H1 (cell line): ENCODE data around the gene CREBBP. TPM values are rescaled to one million over a fixed set of nuclear protein-coding genes. Genes with fewer than 3 reads are reported as not detected.

ENCODE experiments used
- CTCF ChIA-PET: fragments of 300-600 bp; sonication (Branson Sonifier 250); formaldehyde crosslinking; loops from one replicate; lab custom pipeline; 2021; ENCODE audit not compliant: partially characterized antibody; lab: Charles Lee
- POLR2A ChIA-PET: fragments of 300-600 bp; sonication (Branson Sonifier 250); formaldehyde crosslinking; loops from one replicate; lab custom pipeline; 2021; ENCODE audit warnings: inconsistent platforms; ENCODE audit not compliant: partially characterized antibody; lab: Charles Lee
- DNase-seq, 2 experiments: peaks; one replicate each; pipeline versions ENCODE4 v3.0.0 to v3.0.0-alpha.2; 2010 to 2022; ENCODE audit warnings: low spot score in 2 of 2, low read depth in 1 of 2, mixed read lengths in 1 of 2
- FAIRE-seq: peaks from 2 replicates; lab custom pipeline; 2011; peaks lifted over from hg19 to GRCh38; lab: Jason Lieb, UNC
- H2AFZ ChIP-seq: 2 replicates; pipeline ENCODE4 v1.8.1; 2012; ENCODE audit warnings: low read length, inconsistent platforms
- H2AK5ac ChIP-seq: 2 replicates; pipeline ENCODE4 v1.6.1; 2013; ENCODE audit warnings: low read depth, low read length
- H2BK120ac ChIP-seq: replicated peaks from 2 replicates; pipeline ENCODE3; 2013; ENCODE audit warnings: low read depth, low read length, inconsistent platforms
- H2BK12ac ChIP-seq: 2 replicates; pipeline ENCODE4 v1.6.1; 2013; ENCODE audit warnings: low read depth, low read length
- H2BK15ac ChIP-seq: 2 replicates; pipeline ENCODE4 v1.6.1; 2013; ENCODE audit warnings: low read length
- H2BK20ac ChIP-seq: 2 replicates; pipeline ENCODE4 v1.6.1; 2013; ENCODE audit warnings: low read length
- H2BK5ac ChIP-seq: 2 replicates; pipeline ENCODE4 v1.6.1; 2013; ENCODE audit warnings: low read depth, low read length
- H3K14ac ChIP-seq: 2 replicates; pipeline ENCODE4 v1.6.1; 2013; ENCODE audit warnings: inconsistent platforms; ENCODE audit not compliant: insufficient read length
- H3K18ac ChIP-seq: 2 replicates; pipeline ENCODE4 v1.6.1; 2013; ENCODE audit warnings: low read length; ENCODE audit errors: extremely low read depth
- H3K23ac ChIP-seq: 2 replicates; pipeline ENCODE4 v1.6.1; 2013; ENCODE audit warnings: inconsistent platforms; ENCODE audit not compliant: insufficient read length
- H3K23me2 ChIP-seq: 2 replicates; pipeline ENCODE4 v1.6.1; 2013; ENCODE audit warnings: low read depth, low read length
- H3K27ac ChIP-seq: 2 replicates; pipeline ENCODE4 v1.6.1; 2011; ENCODE audit warnings: low read depth, low read length, inconsistent platforms
- H3K27me3 ChIP-seq, 4 experiments: replicated peaks in 1 of 4; 1 replicate in 1 of 4; 2 replicates in 3 of 4; pipeline versions ENCODE4 v1.6.1 to v1.8.1; 2011 to 2013; ENCODE audit warnings: low read length in 3 of 4, mild to moderate bottlenecking in 3 of 4, inconsistent platforms in 2 of 4, mixed read lengths in 2 of 4, moderate library complexity in 1 of 4; ENCODE audit not compliant: control insufficient read depth in 3 of 4, insufficient read depth in 3 of 4; ENCODE audit errors: extremely low read depth in 1 of 4
- H3K36me3 ChIP-seq, 4 experiments: 2 replicates each; pipeline versions ENCODE4 v1.6.1 to v1.8.1; 2011 to 2013; ENCODE audit warnings: mild to moderate bottlenecking in 4 of 4, low read length in 3 of 4, moderate library complexity in 2 of 4, control low read depth in 1 of 4, inconsistent platforms in 1 of 4; ENCODE audit not compliant: insufficient read depth in 4 of 4, control insufficient read depth in 2 of 4
- H3K4ac ChIP-seq: replicated peaks from 2 replicates; pipeline ENCODE3; 2013; ENCODE audit warnings: low read length, low read depth, mixed read lengths, inconsistent platforms; ENCODE audit not compliant: insufficient read length
- H3K4me1 ChIP-seq, 4 experiments: replicated peaks in 1 of 4; 1 replicate in 1 of 4; 2 replicates in 3 of 4; pipeline versions ENCODE4 v1.6.1 to v1.8.1; 2011 to 2013; ENCODE audit warnings: low read length in 3 of 4, inconsistent platforms in 2 of 4, mixed read lengths in 1 of 4; ENCODE audit not compliant: insufficient read depth in 4 of 4, control insufficient read depth in 3 of 4
- H3K4me2 ChIP-seq, 2 experiments: 2 replicates each; pipeline versions ENCODE4 v1.6.1 to v1.8.1; 2011 to 2013; ENCODE audit warnings: low read depth in 2 of 2, low read length in 2 of 2, control low read depth in 1 of 2, inconsistent platforms in 1 of 2, mild to moderate bottlenecking in 1 of 2; ENCODE audit not compliant: insufficient read depth in 1 of 2
- H3K4me3 ChIP-seq, 4 experiments: fragments of 200-600, 300-600 bp in 1 of 4; sonication (generic), shearing (Covaris generic), sonication (Bioruptor Twin) in 1 of 4; 2 replicates each; pipeline versions ENCODE4 v1.5.1 to v1.8.1; 2011 to 2016; ENCODE audit warnings: low read length in 4 of 4, low read depth in 3 of 4, control low read depth in 2 of 4, inconsistent platforms in 2 of 4, mild to moderate bottlenecking in 2 of 4, mixed read lengths in 1 of 4, moderate library complexity in 1 of 4; ENCODE audit not compliant: insufficient read depth in 2 of 4; ENCODE audit errors: extremely low read depth in 1 of 4
- H3K56ac ChIP-seq: replicated peaks from 2 replicates; pipeline ENCODE3; 2013; ENCODE audit warnings: low read depth, mild to moderate bottlenecking, mixed read lengths, low read length, inconsistent platforms; ENCODE audit not compliant: insufficient read length
- H3K79me1 ChIP-seq: 2 replicates; pipeline ENCODE4 v1.6.1; 2013; ENCODE audit warnings: low read depth, low read length, control low read depth
- H3K79me2 ChIP-seq, 2 experiments: 2 replicates each; pipeline versions ENCODE4 v1.6.1 to v1.8.1; 2012 to 2013; ENCODE audit warnings: low read length in 2 of 2, mild to moderate bottlenecking in 2 of 2, inconsistent platforms in 1 of 2; ENCODE audit not compliant: insufficient read depth in 2 of 2, control insufficient read depth in 1 of 2
- H3K9ac ChIP-seq, 4 experiments: replicated peaks in 1 of 4; 1 replicate in 1 of 4; 2 replicates in 3 of 4; pipeline versions ENCODE4 v1.6.1 to v1.8.1; 2011 to 2013; ENCODE audit warnings: low read depth in 3 of 4, low read length in 3 of 4, control low read depth in 2 of 4, mild to moderate bottlenecking in 2 of 4, moderate library complexity in 2 of 4, inconsistent platforms in 1 of 4; ENCODE audit errors: extremely low read depth in 1 of 4
- H3K9me3 ChIP-seq, 2 experiments: 2 replicates each; pipeline versions ENCODE4 v1.6.1 to v1.8.1; 2012 to 2013; ENCODE audit warnings: mild to moderate bottlenecking in 2 of 2, moderate library complexity in 2 of 2, control low read depth in 1 of 2, inconsistent platforms in 1 of 2, low read depth in 1 of 2, low read length in 1 of 2, mixed read lengths in 1 of 2; ENCODE audit not compliant: insufficient read depth in 2 of 2
- H4K20me1 ChIP-seq, 2 experiments: replicated peaks in 1 of 2; 2 replicates each; pipeline versions ENCODE3 to v1.8.1; 2011 to 2013; ENCODE audit warnings: inconsistent platforms in 2 of 2, low read length in 2 of 2, mild to moderate bottlenecking in 1 of 2; ENCODE audit not compliant: insufficient read depth in 2 of 2, control insufficient read depth in 1 of 2
- H4K5ac ChIP-seq: 2 replicates; pipeline ENCODE4 v1.6.1; 2013; ENCODE audit warnings: low read length, low read depth, mixed read lengths, inconsistent platforms; ENCODE audit not compliant: insufficient read length
- H4K8ac ChIP-seq: 2 replicates; pipeline ENCODE4 v1.8.0; 2013; ENCODE audit warnings: mild to moderate bottlenecking, moderate library complexity, low read length, inconsistent platforms; ENCODE audit not compliant: insufficient read depth; ENCODE audit errors: extremely low read depth
- H4K91ac ChIP-seq: replicated peaks from 2 replicates; pipeline ENCODE3; 2013; ENCODE audit warnings: low read length, mixed read lengths, inconsistent platforms; ENCODE audit not compliant: insufficient read length
- ASH2L ChIP-seq: fragments of 200-600, 300-600 bp; sonication (generic); IDR thresholded peaks from one replicate; pipeline ENCODE4 v1.7.1; 2017; ENCODE audit warnings: low read length
- CTBP2 ChIP-seq: IDR thresholded peaks from 2 replicates; pipeline ENCODE4 v1.7.0; 2011; ENCODE audit warnings: borderline replicate concordance, mild to moderate bottlenecking, moderate library complexity, mixed read lengths, low read length; ENCODE audit not compliant: insufficient read depth, insufficient read length
- EP300 ChIP-seq, 2 experiments: IDR thresholded peaks; 1 replicate in 1 of 2; 2 replicates in 1 of 2; pipeline ENCODE4 v1.6.1; 2011 to 2012; ENCODE audit warnings: low read depth in 2 of 2, low read length in 2 of 2, mild to moderate bottlenecking in 2 of 2, borderline replicate concordance in 1 of 2, inconsistent platforms in 1 of 2, moderate library complexity in 1 of 2
- KDM1A ChIP-seq: fragments of 200-600, 300-600 bp; sonication (generic); IDR thresholded peaks from 2 replicates; pipeline ENCODE4 v1.7.1; 2016; ENCODE audit warnings: mild to moderate bottlenecking, low read length, borderline replicate concordance
- RBBP5 ChIP-seq: IDR thresholded peaks from 2 replicates; pipeline ENCODE4 v1.7.1; 2012; ENCODE audit warnings: low read depth, mild to moderate bottlenecking, inconsistent platforms, low read length, moderate library complexity, borderline replicate concordance
- RFX5 ChIP-seq: IDR thresholded peaks from 2 replicates; pipeline ENCODE4 v1.6.1; 2011; ENCODE audit warnings: low read depth, low read length, improper control_type of control experiment, borderline replicate concordance
- RXRA ChIP-seq: IDR thresholded peaks from 2 replicates; pipeline ENCODE4 v1.6.1; 2011; ENCODE audit warnings: low read depth, mild to moderate bottlenecking, low read length, moderate library complexity; ENCODE audit not compliant: insufficient read depth
- TEAD4 ChIP-seq: IDR thresholded peaks from 2 replicates; pipeline ENCODE4 v1.6.1; 2012; ENCODE audit warnings: low read depth, low read length, inconsistent platforms, mixed read lengths
- USF2 ChIP-seq: IDR thresholded peaks from 2 replicates; pipeline ENCODE4 v1.6.1; 2011; ENCODE audit warnings: low read length, improper control_type of control experiment
- WGBS, 2 experiments: shearing (Covaris generic) in 1 of 2; methylation state at CpG; one replicate each; pipeline versions ENCODE4 v1.1.6 to v1.1.7; 2013 to 2015; ENCODE audit warnings: low lambda C conversion rate in 2 of 2, mixed read lengths in 2 of 2, inconsistent platforms in 1 of 2, low coverage in 1 of 2, missing lambda C conversion rate in 1 of 2; ENCODE audit not compliant: insufficient replicate concordance in 2 of 2, insufficient coverage in 1 of 2, insufficient read length in 1 of 2; ENCODE audit errors: extremely low coverage in 1 of 2, missing lambda C conversion rate in 1 of 2; 5-methylcytosine and 5-hydroxymethylcytosine counted together
- polyA plus RNA-seq, 7 experiments: library from polyadenylated mRNA; depleted of rRNA in 3 of 7; stranded (reverse) in 5 of 7; unstranded in 2 of 7; fragments of >200 nt in 5 of 7; fragments of 200-250 nt in 2 of 7; gene quantifications; 1 replicate in 5 of 7; 2 replicates in 1 of 7; 4 replicates in 1 of 7; pipeline versions ENCODE4 v1.2.1 to v1.2.3, GENCODE V29; 2011 to 2013; ENCODE audit warnings: missing spikeins in 2 of 7, mixed read lengths in 2 of 7
- total RNA-seq: library from RNA; stranded (reverse); fragmentation: NEBNext Ultra II Directional; extraction: Animal tissue kit (Norgen Biotek cat#: 25700); gene quantifications from 2 replicates; pipeline ENCODE4 v1.2.1, GENCODE V29; 2021
- TF ChIP-seq, protein P1 (sequence below), 3 experiments: IDR thresholded peaks; 1 replicate in 2 of 3; 2 replicates in 1 of 3; pipeline versions ENCODE4 v1.5.1 to v1.6.1; 2011; ENCODE audit warnings: low read length in 3 of 3, mild to moderate bottlenecking in 3 of 3, inconsistent platforms in 2 of 3, low read depth in 1 of 3, moderate library complexity in 1 of 3; ENCODE audit not compliant: insufficient read depth in 1 of 3; ENCODE audit errors: control extremely low read depth in 1 of 3

Gene CREBBP
- total and polyA plus RNA-seq, 2 of the 8 experiments (the other 6 are each of a cell fraction or from before 2014, with no cell fraction given) = 10.0 to 60.1 TPM

GRCh38 chr16:3744018-3744417 is 136.5 kb downstream of the CREBBP start:
- Histone ChIP-seq H3K56ac (no peak overlapping the region), H3K27ac (no peak overlapping the region), H3K4me3 (no peak overlapping the region), H2AK5ac (no peak overlapping the region), H3K27me3 (no peaks in the 10 kb centered on the region), H2BK20ac (no peak overlapping the region), H2BK12ac (no peak overlapping the region), H3K36me3 (peaks cover 16 to 52% (median 43%) of the 10 kb centered on the region in 4 experiments; a peak in 7 of 8 replicates), H2BK5ac (no peak overlapping the region), H3K14ac (no peak overlapping the region), H2BK120ac (no peak overlapping the region), H4K20me1 (peaks cover 0 to 3% of the 10 kb centered on the region in 2 experiments), H4K8ac (no peak overlapping the region; the same call in 1 of the 2 replicates), H3K4ac (no peak overlapping the region), H3K23me2 (no peaks in the 10 kb centered on the region), H4K5ac (no peak overlapping the region), H3K4me2 (no peak overlapping the region), H3K23ac (no peak overlapping the region), H3K9ac (no peak overlapping the region), H3K79me2 (no peaks in the 10 kb centered on the region), H3K18ac (no peak overlapping the region), H4K91ac (no peak overlapping the region), H3K4me1 (no peaks in the 10 kb centered on the region), H2BK15ac (no peak overlapping the region), H2AFZ (no peak overlapping the region), H3K9me3 (no peaks in the 10 kb centered on the region), H3K79me1 (no peaks in the 10 kb centered on the region)
- POLR2A ChIA-PET = interaction anchor here (0.6 kb wide), 1 partner anchor 34 kb away, joined by 3 read pairs; no protein-coding TSS in a partner anchor
- no peak for DNase-seq
- CTCF ChIA-PET = no interaction called here
- 91% methylated on average over 7 of the region's 7 CpGs; no CpG with 5 or more reads in 1 of the 2 experiments for WGBS, 2 experiments
- no peak for FAIRE-seq
- TF ChIP-seq, protein P1, sequence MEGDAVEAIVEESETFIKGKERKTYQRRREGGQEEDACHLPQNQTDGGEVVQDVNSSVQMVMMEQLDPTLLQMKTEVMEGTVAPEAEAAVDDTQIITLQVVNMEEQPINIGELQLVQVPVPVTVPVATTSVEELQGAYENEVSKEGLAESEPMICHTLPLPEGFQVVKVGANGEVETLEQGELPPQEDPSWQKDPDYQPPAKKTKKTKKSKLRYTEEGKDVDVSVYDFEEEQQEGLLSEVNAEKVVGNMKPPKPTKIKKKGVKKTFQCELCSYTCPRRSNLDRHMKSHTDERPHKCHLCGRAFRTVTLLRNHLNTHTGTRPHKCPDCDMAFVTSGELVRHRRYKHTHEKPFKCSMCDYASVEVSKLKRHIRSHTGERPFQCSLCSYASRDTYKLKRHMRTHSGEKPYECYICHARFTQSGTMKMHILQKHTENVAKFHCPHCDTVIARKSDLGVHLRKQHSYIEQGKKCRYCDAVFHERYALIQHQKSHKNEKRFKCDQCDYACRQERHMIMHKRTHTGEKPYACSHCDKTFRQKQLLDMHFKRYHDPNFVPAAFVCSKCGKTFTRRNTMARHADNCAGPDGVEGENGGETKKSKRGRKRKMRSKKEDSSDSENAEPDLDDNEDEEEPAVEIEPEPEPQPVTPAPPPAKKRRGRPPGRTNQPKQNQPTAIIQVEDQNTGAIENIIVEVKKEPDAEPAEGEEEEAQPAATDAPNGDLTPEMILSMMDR (IDR thresholded peaks at IDR 0.05; ENCODE audit: control extremely low read depth in 1 of 3, insufficient read depth in 1 of 3, low read depth in 1 of 3, low read length in 3 of 3) = no peak
- no peak for TF ChIP-seq USF2
- no peak for TF ChIP-seq KDM1A
- TF ChIP-seq RFX5 = no peak
- no peak for TF ChIP-seq TEAD4
- TF ChIP-seq RXRA = no peak
- TF ChIP-seq RBBP5 = no peak
- TF ChIP-seq CTBP2 = no peak
- TF ChIP-seq EP300 (IDR thresholded peaks at IDR 0.05; ENCODE audit: borderline replicate concordance in 1 of 2, low read depth in 2 of 2, low read length in 2 of 2) = no peak
- no peak for TF ChIP-seq ASH2L
